Activated naive CD4-positive, alpha-beta T cell treated with anti-CD3 and anti-CD28 coated beads for 36 hours (primary cell): ENCODE results near the gene SPATA4. TPM values are rescaled to one million over a fixed set of nuclear protein-coding genes. Genes with fewer than 3 reads are reported as not detected.

ENCODE experiments used
- CTCF ChIA-PET: fragments of 350-600 bp; sonication (Branson Sonifier 250); formaldehyde crosslinking; loops from one replicate; lab custom pipeline; 2021; ENCODE audit warnings: antibody characterized with exemption; lab: Charles Lee
- DNase-seq: peaks from one replicate; pipeline ENCODE4 v3.0.0-alpha.2; 2020
- H3K27ac Mint-ChIP-seq: one replicate; pipeline ENCODE4 v1.8.0; 2021; ENCODE audit warnings: mild to moderate bottlenecking, mixed read lengths
- H3K27me3 Mint-ChIP-seq: one replicate; pipeline ENCODE4 v1.8.0; 2021; ENCODE audit warnings: low read depth, mixed read lengths
- H3K36me3 Mint-ChIP-seq: one replicate; pipeline ENCODE4 v1.8.0; 2021; ENCODE audit warnings: low read depth, mixed read lengths
- H3K4me1 Mint-ChIP-seq: one replicate; pipeline ENCODE4 v1.8.0; 2021; ENCODE audit warnings: low read depth, mixed read lengths
- H3K4me3 Mint-ChIP-seq: one replicate; pipeline ENCODE4 v1.8.0; 2021; ENCODE audit warnings: mild to moderate bottlenecking, moderate library complexity, mixed read lengths
- H3K9me3 Mint-ChIP-seq: one replicate; pipeline ENCODE4 v1.8.0; 2021; ENCODE audit warnings: mixed read lengths
- intact Hi-C: fragments of 100-400 bp; cut with micrococcal nuclease; formaldehyde crosslinking; loops from one replicate; pipeline ENCODE4 v1.15.1; 2023
- total RNA-seq, 2 experiments: library from RNA; stranded (reverse); gene quantifications; one replicate each; pipeline ENCODE4 v1.2.3, GENCODE V29; 2021

Gene SPATA4
- total RNA-seq, 2 experiments from 2014 or later, result not detected

DNA sequence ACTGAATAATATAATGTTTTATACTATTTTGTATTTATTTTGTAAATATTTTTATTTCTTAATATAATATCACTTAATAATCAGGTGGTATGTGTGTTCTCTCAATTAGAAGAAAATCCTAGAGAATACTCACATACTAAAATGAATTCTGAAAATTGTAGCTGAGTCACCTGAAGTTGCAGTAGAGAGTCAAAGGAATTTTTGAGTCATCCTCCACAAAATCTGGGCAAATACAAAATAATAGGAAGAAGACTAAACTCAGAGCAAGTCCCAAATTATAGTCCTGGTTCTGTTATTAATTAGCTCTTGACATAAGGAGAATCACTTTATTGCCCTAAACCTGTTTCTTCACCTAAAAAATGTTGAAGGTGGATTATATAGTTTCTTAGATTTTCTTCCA is 57.8 kb downstream of the SPATA4 start:
- no peak for DNase-seq
- CTCF ChIA-PET, result no interaction called here
- Mint-ChIP-seq H3K9me3 (no peaks in the 10 kb centered on the region), H3K36me3 (no peaks in the 10 kb centered on the region), H3K4me3 (no peak overlapping the region), H3K27me3 (peaks cover 4% of the 10 kb centered on the region), H3K4me1 (no peaks in the 10 kb centered on the region), H3K27ac (no peak overlapping the region)
- intact Hi-C loops, result no loop called here

DNA sequence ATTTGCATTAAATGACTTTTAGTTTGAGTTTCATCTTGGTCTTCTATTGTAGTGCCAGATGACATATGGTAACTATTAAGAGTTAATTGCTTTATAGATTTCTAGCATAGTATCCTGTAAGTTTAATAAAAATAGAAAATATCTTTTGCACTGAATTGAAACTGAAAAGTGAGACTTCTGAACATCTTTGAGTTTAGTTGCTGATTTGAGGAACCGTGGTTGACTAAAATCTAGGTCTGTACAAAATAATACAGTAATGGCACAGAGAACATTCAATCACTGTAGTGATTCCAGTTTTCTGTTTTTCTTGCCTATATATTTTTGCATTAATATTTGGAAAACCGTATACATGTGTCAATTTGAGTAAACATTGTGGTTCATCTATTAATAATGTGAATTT is 60.7 kb downstream of the SPATA4 start:
- Mint-ChIP-seq H3K27ac (no peak overlapping the region), H3K27me3 (peaks cover 2% of the 10 kb centered on the region), H3K4me1 (no peaks in the 10 kb centered on the region), H3K36me3 (no peaks in the 10 kb centered on the region), H3K4me3 (no peak overlapping the region), H3K9me3 (no peaks in the 10 kb centered on the region)
- intact Hi-C loops, result no loop called here
- CTCF ChIA-PET, result no interaction called here
- DNase-seq, result no peak

Other genes starting within 250 kb of the SPATA4 start
- gene WDR17, start 129.7 kb downstream of the SPATA4 start, total RNA-seq, result 1 to 10 TPM; 1.4 to 1.7 TPM
- gene ASB5, start 73.6 kb upstream of the SPATA4 start, total RNA-seq, result not detected
- 100 to 1,000 TPM; 140 to 154 TPM for gene SPCS3, start 124.4 kb upstream of the SPATA4 start, total RNA-seq